GM12878 (cell line): ENCODE results near the gene EXOSC2. TPM values are rescaled to one million over a fixed set of nuclear protein-coding genes. Genes with fewer than 3 reads are reported as not detected.
A peak's percentile ranks its signal among the peaks of the same experiment; 100 is the strongest.

ENCODE experiments used
- ATAC-seq: fragments of 200-7000 bp; cut with Tn5 transposase; 3 replicates; pipeline ENCODE4 v1.9.1; 2020; ENCODE audit warnings: mild to moderate bottlenecking, moderate library complexity
- BruUV-seq: library from RNA; stranded (reverse); fragments of 400-500 nt; replicated peaks from 2 replicates; lab custom pipeline; 2021; lab: Mats Ljungman, UMichigan
- CTCF ChIA-PET: fragments of 300-600 bp; sonication (Branson Sonifier 250); formaldehyde crosslinking; extraction: SDS; loops from one replicate; lab custom pipeline; 2021; ENCODE audit warnings: inconsistent platforms; lab: Yijun Ruan, JAX
- POLR2A ChIA-PET: fragments of 350-600 bp; formaldehyde crosslinking; extraction: SDS; loops from one replicate; lab custom pipeline; 2021; ENCODE audit warnings: inconsistent platforms; lab: Charles Lee
- RAD21 ChIA-PET: fragments of 300-600 bp; sonication (Branson Sonifier 250); formaldehyde crosslinking; loops from one replicate; lab custom pipeline; 2023; ENCODE audit warnings: antibody characterized with exemption; ENCODE audit not compliant: unreplicated experiment; lab: Charles Lee
- SMC1A ChIA-PET: fragments of 300-600 bp; sonication (Branson Sonifier 250); formaldehyde crosslinking; loops from one replicate; lab custom pipeline; 2023; ENCODE audit not compliant: unreplicated experiment, uncharacterized antibody; lab: Charles Lee
- DNase-seq: peaks from one replicate; pipeline ENCODE4 v3.0.0-alpha.2; 2011; ENCODE audit warnings: low read depth, low spot score
- FAIRE-seq: peaks from 3 replicates; lab custom pipeline; 2011; peaks lifted over from hg19 to GRCh38; lab: Jason Lieb, UNC
- H2AFZ ChIP-seq: 2 replicates; pipeline ENCODE4 v1.6.0; 2011; ENCODE audit warnings: low read depth, low read length, control low read depth; ENCODE audit not compliant: control insufficient read depth
- H3K27ac ChIP-seq: 2 replicates; pipeline ENCODE4 v1.5.1; 2011; ENCODE audit warnings: control low read depth; ENCODE audit not compliant: control insufficient read depth, insufficient read depth
- H3K27me3 ChIP-seq, 2 experiments: replicated peaks in 1 of 2; 2 replicates each; pipeline versions ENCODE4 v1.6.0 to v1.6.1; 2011; ENCODE audit warnings: low read length in 1 of 2; ENCODE audit not compliant: control insufficient read depth in 2 of 2, insufficient read depth in 2 of 2
- H3K36me3 ChIP-seq, 2 experiments: 2 replicates each; pipeline ENCODE4 v1.5.1; 2011; ENCODE audit warnings: low read length in 1 of 2; ENCODE audit not compliant: control insufficient read depth in 2 of 2, insufficient read depth in 2 of 2
- H3K4me1 ChIP-seq: 2 replicates; pipeline ENCODE4 v1.6.1; 2011; ENCODE audit warnings: mild to moderate bottlenecking, low read length, moderate library complexity, mixed read lengths; ENCODE audit not compliant: control insufficient read depth, insufficient read depth
- H3K4me2 ChIP-seq: 2 replicates; pipeline ENCODE4 v1.6.0; 2011; ENCODE audit warnings: control low read depth; ENCODE audit not compliant: control insufficient read depth, insufficient read depth
- H3K4me3 ChIP-seq: fragments of 200-600 bp; sonication (generic); 2 replicates; pipeline ENCODE4 v1.5.1; 2016
- H3K79me2 ChIP-seq: 2 replicates; pipeline ENCODE4 v1.6.0; 2011; ENCODE audit warnings: low read length; ENCODE audit not compliant: control insufficient read depth, insufficient read depth
- H3K9ac ChIP-seq: 2 replicates; pipeline ENCODE4 v1.8.0; 2011; ENCODE audit warnings: low read length, control low read depth, mixed read lengths; ENCODE audit not compliant: control insufficient read depth, insufficient read depth
- H3K9me3 ChIP-seq: replicated peaks from 3 replicates; pipeline ENCODE4 v1.5.1; 2011; ENCODE audit warnings: mild to moderate bottlenecking, low read length; ENCODE audit not compliant: control insufficient read depth, insufficient read depth
- H4K20me1 ChIP-seq: 2 replicates; pipeline ENCODE4 v1.6.0; 2011; ENCODE audit not compliant: control insufficient read depth, insufficient read depth
- ESRRA ChIP-seq: IDR thresholded peaks from 2 replicates; pipeline ENCODE4 v1.6.1; 2012; ENCODE audit warnings: mild to moderate bottlenecking, low read length, improper control_type of control experiment
- NR2C1 ChIP-seq: fragments of 450-650 bp; IDR thresholded peaks from 2 replicates; pipeline ENCODE4 v1.6.1; 2017; ENCODE audit warnings: antibody characterized with exemption, mild to moderate bottlenecking, moderate library complexity
- RAD21 ChIP-seq: IDR thresholded peaks from 2 replicates; pipeline ENCODE4 v1.6.1; 2011; ENCODE audit warnings: mild to moderate bottlenecking, low read depth, low read length, moderate library complexity; ENCODE audit not compliant: insufficient read depth
- RCOR1 ChIP-seq: conservative IDR thresholded peaks from 2 replicates; pipeline ENCODE4 v1.6.1; 2012; ENCODE audit warnings: low read depth, low read length, improper control_type of control experiment
- RELA ChIP-seq: fragments of 450-650 bp; IDR thresholded peaks from 2 replicates; pipeline ENCODE4 v1.8.0; 2014; ENCODE audit warnings: borderline replicate concordance; ENCODE audit not compliant: partially characterized antibody
- SIN3A ChIP-seq: IDR thresholded peaks from 2 replicates; pipeline ENCODE4 v1.6.1; 2012; ENCODE audit warnings: low read depth, low read length, improper control_type of control experiment
- SMC3 ChIP-seq: IDR thresholded peaks from 2 replicates; pipeline ENCODE4 v1.6.1; 2011; ENCODE audit warnings: low read length, improper control_type of control experiment, borderline replicate concordance
- ZNF384 ChIP-seq: IDR thresholded peaks from 2 replicates; pipeline ENCODE4 v1.6.1; 2012; ENCODE audit warnings: low read depth, mild to moderate bottlenecking, low read length, improper control_type of control experiment, borderline replicate concordance
- WGBS: methylation state at CpG from one replicate; pipeline ENCODE4 v1.1.6; 2016; ENCODE audit warnings: low lambda C conversion rate; ENCODE audit not compliant: insufficient replicate concordance, insufficient coverage; ENCODE audit errors: missing lambda C conversion rate; 5-methylcytosine and 5-hydroxymethylcytosine counted together
- in situ Hi-C: fragments of 300-500 bp; cut with MboI; formaldehyde crosslinking; loops from 9 replicates; pipeline ENCODE4 v1.14.3; 2018; ENCODE audit warnings: mixed read lengths
- intact Hi-C: fragments of 100-400 bp; cut with micrococcal nuclease; formaldehyde crosslinking; loops from one replicate; pipeline ENCODE4 v1.14.2; 2022; ENCODE audit not compliant: unreplicated experiment
- polyA plus RNA-seq, 11 experiments: library from polyadenylated mRNA; depleted of rRNA in 4 of 11; unstranded in 6 of 11; stranded (reverse) in 5 of 11; fragments of >200 nt; fragmentation: Nextera tagmentation in 4 of 11; fragmentation: Illumina TruSeq in 1 of 11; extraction: Ambion mirVana in 4 of 11; extraction: Trizol in 1 of 11; gene quantifications; 1 replicate in 1 of 11; 2 replicates in 10 of 11; pipeline versions ENCODE4 v1.2.1 to v1.2.3, GENCODE V29; 2011 to 2016; ENCODE audit warnings: inconsistent platforms in 2 of 11, missing spikeins in 2 of 11, low read depth in 1 of 11
- total RNA-seq, 4 experiments: library from RNA; depleted of rRNA in 3 of 4; stranded (reverse); fragments of >200 nt in 3 of 4; fragmentation: Illumina TruSeq in 1 of 4; extraction: Trizol in 1 of 4; gene quantifications; 2 replicates each; pipeline versions ENCODE4 v1.2.1 to v1.2.3, GENCODE V29; 2013 to 2021
- TF ChIP-seq, protein P1 (sequence below), 3 experiments: IDR thresholded peaks in 2 of 3; conservative IDR thresholded peaks in 1 of 3; 2 replicates each; pipeline ENCODE4 v1.5.1; 2011; ENCODE audit warnings: low read depth in 3 of 3, low read length in 3 of 3, mild to moderate bottlenecking in 3 of 3, control low read depth in 2 of 3, moderate library complexity in 2 of 3, inconsistent platforms in 1 of 3, mixed read lengths in 1 of 3; ENCODE audit not compliant: control insufficient read depth in 2 of 3, insufficient read depth in 1 of 3; ENCODE audit errors: extremely low read depth in 1 of 3

EXOSC2 gene
- total and polyA plus RNA-seq, 10 of the 15 experiments (the other 5 are each of a cell fraction or from before 2014, with no cell fraction given) = 26.3 to 55.0 (median 48.0) TPM

DNA sequence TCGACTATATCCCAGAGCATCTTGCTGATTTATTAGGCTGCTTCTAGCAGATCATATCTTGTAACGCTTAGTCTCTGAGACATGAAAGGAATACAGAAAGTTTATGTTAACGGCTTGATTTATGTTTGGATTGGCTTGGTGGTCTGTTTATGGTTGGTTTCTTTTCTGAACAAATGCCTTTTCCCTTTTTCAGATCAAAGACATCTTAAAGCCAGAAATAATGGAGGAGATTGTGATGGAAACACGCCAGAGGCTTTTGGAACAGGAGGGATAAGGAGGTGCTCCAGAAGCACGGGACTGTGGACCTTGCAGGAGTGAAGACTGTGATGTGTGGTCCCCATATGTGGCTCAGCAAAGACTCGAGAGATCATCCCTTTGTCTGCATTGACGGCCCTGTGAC, 9.9 kb downstream of the EXOSC2 start:
- no TSS peak for BruUV-seq
- Histone ChIP-seq H3K27ac (no peak overlapping the region), H3K36me3 (peaks cover 17 to 43% of the 10 kb centered on the region in 2 experiments), H3K4me2 (no peak overlapping the region), H3K27me3 (no peaks in the 10 kb centered on the region), H3K9me3 (no peaks in the 10 kb centered on the region), H2AFZ (no peak overlapping the region), H3K4me1 (peaks cover 11% of the 10 kb centered on the region), H3K9ac (no peak overlapping the region), H3K79me2 (peaks cover 3% of the 10 kb centered on the region; the same call in 1 of the 2 replicates), H4K20me1 (peaks cover 3% of the 10 kb centered on the region; the same call in 1 of the 2 replicates), H3K4me3 (no peak overlapping the region)
- ChIA-PET SMC1A (interaction anchor here (4.5 kb wide), 1 partner anchor 167 kb away, joined by 20 read pairs; no protein-coding TSS in a partner anchor), RAD21 (interaction anchor here (3.9 kb wide), 1 partner anchor 162 kb away, joined by 15 read pairs; no protein-coding TSS in a partner anchor), CTCF (interaction anchor here (3.3 to 13.5 kb wide), 5 partner anchors 10 to 162 kb away, joined by 18 to 267 read pairs (median 28); partner anchors contain the start of gene EXOSC2), POLR2A (no interaction called here)
- WGBS = 97% methylated on average over 7 of the region's 7 CpGs
- ATAC-seq (no peak), FAIRE-seq (no peak), DNase-seq (no peak)
- no peak for TF ChIP-seq ESRRA
- intact Hi-C loops (loop anchor here (5.0 kb wide), 1 partner anchor 344 kb away; no protein-coding TSS in a partner anchor), in situ Hi-C loops (no loop called here)

DNA sequence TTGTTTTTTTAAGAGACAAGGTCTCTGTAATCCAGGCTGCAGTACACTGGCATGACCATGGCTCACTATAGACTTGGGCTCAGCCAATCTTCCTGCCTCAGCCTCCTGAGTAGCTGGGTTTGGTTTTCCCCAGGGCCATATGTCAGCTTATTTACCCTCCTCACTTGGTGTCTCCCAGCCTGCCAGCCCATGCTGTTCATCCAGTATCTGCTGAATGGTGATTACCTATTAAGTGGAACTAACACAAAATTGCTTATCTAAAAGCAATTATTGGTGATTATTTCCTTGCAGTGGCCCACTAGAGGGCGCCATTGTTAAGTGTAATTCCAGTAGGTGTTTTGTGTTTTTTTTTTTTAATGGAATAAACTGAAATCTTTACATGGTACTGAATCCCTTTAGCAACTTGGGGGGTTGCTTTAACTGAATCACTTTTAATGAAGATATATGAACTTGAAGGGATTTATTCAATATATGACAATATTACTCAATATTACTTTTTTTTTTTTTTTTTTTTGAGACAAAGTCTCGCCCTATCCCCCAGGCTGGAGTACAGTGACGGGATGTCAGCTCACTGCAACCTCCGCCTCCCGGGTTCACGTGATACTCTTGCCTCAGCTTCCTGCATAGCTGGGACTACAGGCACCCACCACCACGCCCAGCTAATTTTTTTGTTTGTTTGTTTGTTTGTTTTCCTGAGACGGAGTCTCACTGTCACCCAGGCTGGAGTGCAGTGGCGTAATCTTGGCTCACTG, 13.8 kb downstream of the EXOSC2 start:
- Histone ChIP-seq H3K4me2 (no peak overlapping the region), H3K27ac (no peak overlapping the region), H2AFZ (no peak overlapping the region), H3K36me3 (peaks cover 7 to 23% of the 10 kb centered on the region in 2 experiments), H3K9ac (no peak overlapping the region), H3K9me3 (no peaks in the 10 kb centered on the region), H4K20me1 (no peaks in the 10 kb centered on the region), H3K4me3 (no peak overlapping the region), H3K79me2 (no peaks in the 10 kb centered on the region), H3K27me3 (no peaks in the 10 kb centered on the region), H3K4me1 (no peaks in the 10 kb centered on the region)
- 37% methylated on average over 8 of the region's 9 CpGs for WGBS
- FAIRE-seq (peak; percentile 47), ATAC-seq (peak; percentile 70), DNase-seq (no peak)
- SMC1A ChIA-PET = interaction anchor here (0.6 to 2.8 kb wide), 11 partner anchors 12 to 291 kb away, joined by 3 to 21 read pairs (median 4); no protein-coding TSS in a partner anchor
- CTCF ChIA-PET = interaction anchor here (0.7 to 13.5 kb wide), 31 partner anchors 8 to 342 kb away, joined by 3 to 267 read pairs (median 4); partner anchors contain the start of gene EXOSC2
- intact Hi-C loops = loop anchor here (1.0 to 2.0 kb wide), 2 partner anchors 156 to 233 kb away; no protein-coding TSS in a partner anchor
- BruUV-seq = no TSS peak
- in situ Hi-C loops = loop anchor here (5.0 kb wide), 3 partner anchors 160 to 340 kb away; no protein-coding TSS in a partner anchor
- POLR2A ChIA-PET = interaction anchor here (1.2 kb wide), 1 partner anchor 339 kb away, joined by 3 read pairs; no protein-coding TSS in a partner anchor
- RAD21 ChIA-PET = interaction anchor here (0.8 to 3.2 kb wide), 13 partner anchors 12 to 350 kb away, joined by 3 to 13 read pairs (median 4); no protein-coding TSS in a partner anchor
- TF ChIP-seq RCOR1 (no peak), ZNF384 (peak; percentile 93), RELA (no peak), SMC3 (peak; percentile 77), SIN3A (no peak), NR2C1 (no peak), RAD21 (peak; percentile 84)
- TF ChIP-seq, protein P1, sequence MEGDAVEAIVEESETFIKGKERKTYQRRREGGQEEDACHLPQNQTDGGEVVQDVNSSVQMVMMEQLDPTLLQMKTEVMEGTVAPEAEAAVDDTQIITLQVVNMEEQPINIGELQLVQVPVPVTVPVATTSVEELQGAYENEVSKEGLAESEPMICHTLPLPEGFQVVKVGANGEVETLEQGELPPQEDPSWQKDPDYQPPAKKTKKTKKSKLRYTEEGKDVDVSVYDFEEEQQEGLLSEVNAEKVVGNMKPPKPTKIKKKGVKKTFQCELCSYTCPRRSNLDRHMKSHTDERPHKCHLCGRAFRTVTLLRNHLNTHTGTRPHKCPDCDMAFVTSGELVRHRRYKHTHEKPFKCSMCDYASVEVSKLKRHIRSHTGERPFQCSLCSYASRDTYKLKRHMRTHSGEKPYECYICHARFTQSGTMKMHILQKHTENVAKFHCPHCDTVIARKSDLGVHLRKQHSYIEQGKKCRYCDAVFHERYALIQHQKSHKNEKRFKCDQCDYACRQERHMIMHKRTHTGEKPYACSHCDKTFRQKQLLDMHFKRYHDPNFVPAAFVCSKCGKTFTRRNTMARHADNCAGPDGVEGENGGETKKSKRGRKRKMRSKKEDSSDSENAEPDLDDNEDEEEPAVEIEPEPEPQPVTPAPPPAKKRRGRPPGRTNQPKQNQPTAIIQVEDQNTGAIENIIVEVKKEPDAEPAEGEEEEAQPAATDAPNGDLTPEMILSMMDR (IDR thresholded peaks at IDR 0.05 in 2 of 3, conservative IDR thresholded peaks at IDR 0.05 in 1 of 3; ENCODE audit: control insufficient read depth in 2 of 3, extremely low read depth in 1 of 3, insufficient read depth in 1 of 3, low read depth in 3 of 3, low read length in 3 of 3) = peak; percentile 47 to 81 (median 73)
